Activated naive CD8-positive, alpha-beta T cell treated with anti-CD3 and anti-CD28 coated beads, Interleukin-2, amount 50 U/mL, for 24 hours (primary cell): ENCODE measurements around the gene PHTF1.

ENCODE experiments used
- ATAC-seq: fragments of 150-1000 bp; cut with Tn5 transposase; one replicate; pipeline ENCODE4 v1.10.0; 2021
- DNase-seq: peaks from one replicate; pipeline ENCODE4 v3.0.0; 2021
- H3K27ac Mint-ChIP-seq: one replicate; pipeline ENCODE4 v1.8.0; 2021; ENCODE audit warnings: mild to moderate bottlenecking, mixed read lengths
- H3K27me3 Mint-ChIP-seq: one replicate; pipeline ENCODE4 v1.8.0; 2021; ENCODE audit warnings: mixed read lengths
- H3K36me3 Mint-ChIP-seq: one replicate; pipeline ENCODE4 v1.8.0; 2021; ENCODE audit warnings: low read depth, mixed read lengths
- H3K4me1 Mint-ChIP-seq: one replicate; pipeline ENCODE4 v1.8.0; 2021; ENCODE audit warnings: mixed read lengths
- H3K4me3 Mint-ChIP-seq: one replicate; pipeline ENCODE4 v1.8.0; 2021; ENCODE audit warnings: mild to moderate bottlenecking, moderate library complexity, mixed read lengths
- H3K9me3 Mint-ChIP-seq: one replicate; pipeline ENCODE4 v1.8.0; 2021; ENCODE audit warnings: mixed read lengths

PHTF1 gene

DNA sequence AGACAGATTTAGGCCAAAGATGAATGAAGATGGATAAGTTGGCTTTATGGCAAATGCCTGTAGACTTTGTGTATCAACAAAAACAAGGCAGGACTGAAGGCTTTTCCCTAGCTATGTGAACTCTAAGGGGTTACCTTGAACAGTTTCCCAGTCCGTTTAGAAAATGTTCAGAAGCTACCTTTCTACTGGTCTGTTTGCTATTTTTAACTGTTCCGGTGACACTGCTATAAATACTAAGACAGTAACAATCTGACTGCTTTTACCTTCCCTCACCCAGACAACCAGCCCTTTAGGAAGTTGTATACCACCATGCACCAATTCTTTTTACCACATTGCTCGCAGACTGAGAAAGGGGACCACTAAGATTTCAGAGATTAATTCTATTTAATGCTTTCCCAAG is 102.2 kb downstream of the PHTF1 start:
- H3K9me3 Mint-ChIP-seq: no peaks in the 10 kb centered on the region
- no peak overlapping the region for H3K27ac Mint-ChIP-seq
- DNase-seq (no peak), ATAC-seq (no peak)
- H3K36me3 Mint-ChIP-seq: no peaks in the 10 kb centered on the region
- no peak overlapping the region for H3K4me3 Mint-ChIP-seq
- no peaks in the 10 kb centered on the region for H3K4me1 Mint-ChIP-seq
- no peaks in the 10 kb centered on the region for H3K27me3 Mint-ChIP-seq

DNA sequence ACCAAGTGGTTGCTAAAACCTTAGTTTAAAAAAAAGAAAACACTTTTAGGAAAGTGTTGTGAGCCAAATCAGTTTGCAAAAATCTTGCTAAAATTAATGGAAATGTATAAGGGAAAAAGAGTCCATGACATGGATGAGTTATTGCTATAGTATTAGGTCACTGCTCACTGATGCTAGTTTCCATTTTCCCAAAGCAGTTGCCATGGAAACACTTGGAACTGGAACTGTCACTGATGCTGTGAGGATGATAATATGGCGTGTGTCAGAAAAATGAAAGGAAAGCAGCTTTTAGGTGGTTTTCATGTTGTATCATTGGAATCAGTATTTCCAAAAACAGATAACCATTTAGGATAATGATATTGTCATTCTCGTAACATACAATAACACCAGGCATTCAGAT is 104.4 kb downstream of the PHTF1 start:
- H3K4me3 Mint-ChIP-seq: no peak overlapping the region
- H3K27me3 Mint-ChIP-seq: no peaks in the 10 kb centered on the region
- DNase-seq: no peak
- no peaks in the 10 kb centered on the region for H3K4me1 Mint-ChIP-seq
- no peaks in the 10 kb centered on the region for H3K9me3 Mint-ChIP-seq
- H3K36me3 Mint-ChIP-seq: no peaks in the 10 kb centered on the region
- no peak for ATAC-seq
- H3K27ac Mint-ChIP-seq: no peak overlapping the region

DNA sequence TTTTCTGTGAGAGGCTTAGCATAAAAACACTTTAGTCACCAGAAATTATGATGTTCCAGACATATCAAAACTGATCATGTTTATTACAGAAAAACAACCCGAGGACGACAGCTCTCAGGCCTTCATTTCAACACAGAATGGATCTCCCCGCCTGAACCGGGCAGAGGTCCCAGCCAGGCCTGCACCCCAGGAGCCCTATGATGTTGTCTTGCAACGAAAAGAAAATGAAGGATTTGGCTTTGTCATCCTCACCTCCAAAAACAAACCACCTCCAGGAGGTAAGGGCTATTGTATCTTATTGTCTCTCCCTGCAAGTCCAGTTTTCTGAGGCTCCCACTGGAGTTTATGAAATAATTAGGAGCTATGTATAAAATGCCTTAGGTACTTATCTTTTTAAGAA is 105.5 kb downstream of the PHTF1 start:
- H3K36me3 Mint-ChIP-seq: no peaks in the 10 kb centered on the region
- H3K27me3 Mint-ChIP-seq: no peaks in the 10 kb centered on the region
- H3K27ac Mint-ChIP-seq: no peak overlapping the region
- no peak overlapping the region for H3K4me3 Mint-ChIP-seq
- ATAC-seq (no peak), DNase-seq (no peak)
- H3K9me3 Mint-ChIP-seq: no peaks in the 10 kb centered on the region
- no peaks in the 10 kb centered on the region for H3K4me1 Mint-ChIP-seq

DNA sequence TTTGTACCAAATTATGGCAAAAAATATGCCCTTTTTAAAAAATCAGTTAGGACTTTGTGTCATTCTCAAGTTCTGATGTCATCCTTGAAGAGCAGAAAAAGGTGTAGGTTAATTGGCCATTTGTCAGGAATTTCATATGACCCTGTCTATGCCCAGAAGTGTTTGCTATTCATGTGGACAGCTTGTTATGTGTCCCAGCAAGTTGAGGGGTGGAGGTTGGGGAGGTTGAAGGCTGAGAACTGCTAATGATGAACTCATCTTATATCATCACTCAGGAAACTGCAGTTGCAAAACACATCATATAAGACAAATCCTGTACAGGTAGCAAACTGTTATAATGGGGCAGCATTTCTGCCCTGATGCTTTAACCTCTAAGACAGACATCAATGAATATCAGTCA is 106.5 kb downstream of the PHTF1 start:
- ATAC-seq (no peak), DNase-seq (no peak)
- no peaks in the 10 kb centered on the region for H3K27me3 Mint-ChIP-seq
- no peak overlapping the region for H3K4me3 Mint-ChIP-seq
- H3K36me3 Mint-ChIP-seq: no peaks in the 10 kb centered on the region
- no peak overlapping the region for H3K27ac Mint-ChIP-seq
- H3K9me3 Mint-ChIP-seq: no peaks in the 10 kb centered on the region
- no peaks in the 10 kb centered on the region for H3K4me1 Mint-ChIP-seq

DNA sequence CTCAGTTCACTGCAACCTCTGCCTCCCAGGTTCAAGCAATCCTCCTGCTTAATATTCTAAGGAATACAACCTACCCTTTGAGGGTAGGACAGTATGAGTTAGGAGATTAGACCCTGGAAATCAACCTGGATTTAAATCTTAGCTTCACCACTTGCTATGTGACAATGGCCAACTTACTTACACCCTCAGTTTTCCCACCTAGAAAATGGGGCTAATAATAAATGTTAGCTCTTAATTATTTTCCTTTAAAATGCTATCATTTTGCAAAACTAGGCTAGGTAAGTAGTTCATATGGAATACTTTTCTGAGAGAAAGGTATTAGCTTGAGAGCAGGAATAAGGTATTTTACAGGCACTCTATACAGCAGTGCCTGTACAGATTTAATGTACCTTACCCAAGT is 110.8 kb downstream of the PHTF1 start:
- DNase-seq (no peak), ATAC-seq (no peak)
- H3K9me3 Mint-ChIP-seq: no peaks in the 10 kb centered on the region
- no peaks in the 10 kb centered on the region for H3K36me3 Mint-ChIP-seq
- no peak overlapping the region for H3K27ac Mint-ChIP-seq
- no peak overlapping the region for H3K4me3 Mint-ChIP-seq
- H3K27me3 Mint-ChIP-seq: no peaks in the 10 kb centered on the region
- no peaks in the 10 kb centered on the region for H3K4me1 Mint-ChIP-seq

DNA sequence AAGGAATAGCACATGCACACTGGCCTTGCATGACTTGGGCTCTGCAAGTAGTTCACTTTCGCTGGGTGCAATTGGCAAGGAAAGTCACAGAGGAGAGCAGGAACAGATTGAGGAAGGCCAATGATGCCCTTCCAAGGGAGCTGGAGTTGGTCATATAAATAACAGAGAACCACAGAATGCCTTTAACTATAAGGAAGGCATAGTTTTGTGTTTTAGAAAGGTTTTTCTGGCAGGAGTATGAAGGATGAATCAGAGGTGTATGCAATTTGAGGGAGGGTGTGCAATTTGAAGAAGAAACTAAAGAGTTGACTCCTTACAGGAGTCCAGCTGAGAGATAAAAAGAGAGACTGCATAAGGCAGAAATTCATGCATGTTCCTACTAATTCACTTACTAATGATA is 112.1 kb downstream of the PHTF1 start:
- Mint-ChIP-seq H3K4me3 (no peak overlapping the region), H3K36me3 (no peaks in the 10 kb centered on the region), H3K27me3 (no peaks in the 10 kb centered on the region), H3K27ac (no peak overlapping the region), H3K9me3 (no peaks in the 10 kb centered on the region), H3K4me1 (no peaks in the 10 kb centered on the region)
- ATAC-seq (no peak), DNase-seq (no peak)
